Panc1 (cell line): ENCODE measurements around the gene OR6C2. TPM values are rescaled to one million over a fixed set of nuclear protein-coding genes. Genes with fewer than 3 reads are reported as not detected.
"Not testable (repeated sequence)": the region's sequence is repeated elsewhere in the genome, so short reads cannot be mapped to it uniquely, and the experiment has no call there.

Source experiments
- ATAC-seq: fragments of 200-7000 bp; cut with Tn5 transposase; 2 replicates; pipeline ENCODE4 v1.9.1; 2020; ENCODE audit warnings: mild to moderate bottlenecking, moderate library complexity
- BruUV-seq: library from RNA; stranded (reverse); fragments of 400-500 nt; replicated peaks from 2 replicates; lab custom pipeline; 2021; lab: Mats Ljungman, UMichigan
- CTCF ChIA-PET: fragments of 300-600 bp; sonication (Branson Sonifier 250); formaldehyde crosslinking; loops from one replicate; lab custom pipeline; 2022; ENCODE audit warnings: antibody characterized with exemption; lab: Charles Lee
- POLR2A ChIA-PET: fragments of 300-600 bp; sonication (Branson Sonifier 250); formaldehyde crosslinking; loops from one replicate; lab custom pipeline; 2022; ENCODE audit warnings: antibody characterized with exemption; lab: Charles Lee
- DNase-seq: peaks from one replicate; pipeline ENCODE4 v3.0.0-alpha.2; 2010; ENCODE audit warnings: low read depth, low spot score
- H3K27ac ChIP-seq: 2 replicates; pipeline ENCODE4 v1.5.1; 2011; ENCODE audit warnings: mild to moderate bottlenecking, low read length, inconsistent platforms
- H3K27me3 ChIP-seq: fragments of 200-500 bp; sonication (Bioruptor generic); 2 replicates; pipeline ENCODE4 v1.6.0; 2014; ENCODE audit warnings: low read length, inconsistent platforms; ENCODE audit not compliant: control insufficient read depth, insufficient read depth
- H3K36me3 ChIP-seq: fragments of 200-500 bp; sonication (Bioruptor generic); 2 replicates; pipeline ENCODE4 v1.5.1; 2014; ENCODE audit warnings: inconsistent platforms, mild to moderate bottlenecking, low read length, moderate library complexity; ENCODE audit not compliant: control insufficient read depth, insufficient read depth
- H3K4me1 ChIP-seq: 2 replicates; pipeline ENCODE4 v1.5.1; 2011; ENCODE audit warnings: inconsistent platforms, mild to moderate bottlenecking, low read length, moderate library complexity; ENCODE audit not compliant: control insufficient read depth, insufficient read depth
- H3K4me3 ChIP-seq, 2 experiments: 2 replicates each; pipeline ENCODE4 v1.5.1; 2011 to 2012; ENCODE audit warnings: low read depth in 2 of 2, low read length in 2 of 2, mild to moderate bottlenecking in 2 of 2, inconsistent platforms in 1 of 2, moderate library complexity in 1 of 2
- H3K9me3 ChIP-seq: fragments of 200-500 bp; sonication (Bioruptor generic); 2 replicates; pipeline ENCODE4 v1.5.1; 2014; ENCODE audit warnings: low read depth, mild to moderate bottlenecking, inconsistent platforms, low read length, moderate library complexity; ENCODE audit not compliant: control insufficient read depth, insufficient read depth
- CTCF ChIP-seq: fragments of 450-650 bp; IDR thresholded peaks from 2 replicates; pipeline ENCODE4 v1.5.1; 2017; ENCODE audit warnings: mild to moderate bottlenecking
- POLR2AphosphoS5 ChIP-seq: IDR thresholded peaks from 2 replicates; pipeline ENCODE4 v1.6.1; 2012; ENCODE audit warnings: mild to moderate bottlenecking, low read depth, low read length, moderate library complexity
- REST ChIP-seq, 2 experiments: IDR thresholded peaks; 2 replicates each; pipeline ENCODE4 v1.6.1; 2011 to 2012; ENCODE audit warnings: low read depth in 2 of 2, control low read depth in 1 of 2, low read length in 1 of 2, mild to moderate bottlenecking in 1 of 2, moderate library complexity in 1 of 2; ENCODE audit not compliant: insufficient read depth in 1 of 2
- in situ Hi-C: cut with HindIII; loops from 2 replicates; pipeline ENCODE4 v1.10.0; 2016; ENCODE audit warnings: low sequenced_read_pairs, low pct_unique_long_range_greater_than_20kb
- intact Hi-C: fragments of 100-400 bp; cut with micrococcal nuclease; formaldehyde crosslinking; loops from one replicate; pipeline ENCODE4 v1.10.0; 2022; ENCODE audit not compliant: unreplicated experiment
- total RNA-seq: library from RNA; stranded (reverse); gene quantifications from one replicate; pipeline ENCODE4 v1.2.1, GENCODE V29; 2021; ENCODE audit not compliant: unreplicated experiment

The OR6C2 gene
- total RNA-seq, 1 experiment from 2014 or later: not detected

GRCh38 chr12:55446326-55446725 lies 2.5 kb downstream of the OR6C2 start:
- DNase-seq (no peak), ATAC-seq (no peak)
- no peaks in the 10 kb centered on the region for H3K36me3 ChIP-seq
- no peaks in the 10 kb centered on the region for H3K4me1 ChIP-seq
- H3K27ac ChIP-seq: no peak overlapping the region
- intact Hi-C loops: no loop called here
- in situ Hi-C loops: no loop called here
- no peaks in the 10 kb centered on the region for H3K9me3 ChIP-seq
- POLR2A ChIA-PET: no interaction called here
- TF ChIP-seq CTCF (peak; percentile 34), POLR2AphosphoS5 (no peak)
- no TSS peak for BruUV-seq
- CTCF ChIA-PET: interaction anchor here (0.7 kb wide), 1 partner anchor 173 kb away, joined by 3 read pairs; no protein-coding TSS in a partner anchor
- H3K27me3 ChIP-seq: no peaks in the 10 kb centered on the region
- H3K4me3 ChIP-seq: no peak overlapping the region

- CTCF ChIA-PET: no interaction called here
- no peak overlapping the region for H3K27ac ChIP-seq
- no peaks in the 10 kb centered on the region for H3K9me3 ChIP-seq
- POLR2A ChIA-PET: no interaction called here
- no TSS peak for BruUV-seq
- ATAC-seq (no peak), DNase-seq (no peak)
- H3K27me3 ChIP-seq: no peaks in the 10 kb centered on the region
- in situ Hi-C loops (no loop called here), intact Hi-C loops (no loop called here)
- H3K36me3 ChIP-seq: no peaks in the 10 kb centered on the region
- H3K4me3 ChIP-seq: no peak overlapping the region
- TF ChIP-seq REST (IDR thresholded peaks at IDR 0.05; ENCODE audit: insufficient read depth in 1 of 2, low read depth in 2 of 2, low read length in 1 of 2) (no peak), CTCF (no peak)
- no peaks in the 10 kb centered on the region for H3K4me1 ChIP-seq
Observed at GRCh38 chr12:55448825-55449224, 4.9 kb downstream of the OR6C2 start.

- intact Hi-C loops, ATAC-seq, in situ Hi-C loops, H3K9me3 ChIP-seq, H3K36me3 ChIP-seq, H3K27me3 ChIP-seq, DNase-seq, H3K4me1 ChIP-seq, CTCF ChIA-PET, POLR2A ChIA-PET, BruUV-seq, H3K27ac ChIP-seq, H3K4me3 ChIP-seq: not testable (repeated sequence)
Observed at GRCh38 chr12:55464926-55465325, 21.1 kb downstream of the OR6C2 start.
